Measurements from ENCODE around the gene TSC22D2. TPM values are rescaled to one million over a fixed set of nuclear protein-coding genes. Genes with fewer than 3 reads are reported as not detected.

Gene TSC22D2
- total RNA-seq, 2 donors from 2014 or later, result 20.2 to 20.9 TPM

GRCh38 chr3:150393745-150394144 is 14.4 kb upstream of the TSC22D2 start:
- Mint-ChIP-seq H3K27ac (no peak overlapping the region), H3K4me3 (no peak overlapping the region), H3K27me3 (ENCODE audit: low read depth) (peaks cover 6% of the 10 kb centered on the region), H3K9me3 (no peaks in the 10 kb centered on the region), H3K36me3 (ENCODE audit: insufficient read depth in 2 of 2) (no peaks in the 10 kb centered on the region), H3K4me1 (ENCODE audit: low read depth) (peaks cover 5% of the 10 kb centered on the region)
- ATAC-seq (replicated peaks in 1 of 2) (no peak), DNase-seq (no peak)

- H3K27me3 Mint-ChIP-seq (ENCODE audit: low read depth), result peaks cover 10% of the 10 kb centered on the region
- peaks cover 2% of the 10 kb centered on the region for H3K4me1 Mint-ChIP-seq (ENCODE audit: low read depth)
- H3K9me3 Mint-ChIP-seq, result no peaks in the 10 kb centered on the region
- no peak overlapping the region for H3K4me3 Mint-ChIP-seq
- ATAC-seq (replicated peaks in 1 of 2) (no peak), DNase-seq (no peak)
- no peaks in the 10 kb centered on the region for H3K36me3 Mint-ChIP-seq (ENCODE audit: insufficient read depth in 2 of 2)
- H3K27ac Mint-ChIP-seq, result no peak overlapping the region
Measured at GRCh38 chr3:150394606-150395005, 13.5 kb upstream of the TSC22D2 start.

GRCh38 chr3:150396491-150396890 is 11.6 kb upstream of the TSC22D2 start:
- DNase-seq (no peak), ATAC-seq (replicated peaks in 1 of 2) (no peak)
- Mint-ChIP-seq H3K36me3 (ENCODE audit: insufficient read depth in 2 of 2) (no peaks in the 10 kb centered on the region), H3K4me3 (no peak overlapping the region), H3K27ac (no peak overlapping the region), H3K27me3 (ENCODE audit: low read depth) (peaks cover 10% of the 10 kb centered on the region), H3K4me1 (ENCODE audit: low read depth) (no peaks in the 10 kb centered on the region), H3K9me3 (no peaks in the 10 kb centered on the region)

GRCh38 chr3:150396956-150397550 is 11.0 kb upstream of the TSC22D2 start:
- no peak overlapping the region for H3K4me3 Mint-ChIP-seq
- H3K9me3 Mint-ChIP-seq, result no peaks in the 10 kb centered on the region
- H3K27ac Mint-ChIP-seq, result no peak overlapping the region
- no peaks in the 10 kb centered on the region for H3K4me1 Mint-ChIP-seq (ENCODE audit: low read depth)
- no peaks in the 10 kb centered on the region for H3K36me3 Mint-ChIP-seq (ENCODE audit: insufficient read depth in 2 of 2)
- DNase-seq, result no peak
- no peak for ATAC-seq (replicated peaks in 1 of 2)
- peaks cover 10% of the 10 kb centered on the region for H3K27me3 Mint-ChIP-seq (ENCODE audit: low read depth)

- DNase-seq, result no peak
- H3K27ac Mint-ChIP-seq, result no peak overlapping the region
- no peaks in the 10 kb centered on the region for H3K36me3 Mint-ChIP-seq (ENCODE audit: insufficient read depth in 2 of 2)
- H3K27me3 Mint-ChIP-seq (ENCODE audit: low read depth), result peaks cover 10% of the 10 kb centered on the region
- ATAC-seq (replicated peaks in 1 of 2), result no peak
- no peaks in the 10 kb centered on the region for H3K9me3 Mint-ChIP-seq
- H3K4me1 Mint-ChIP-seq (ENCODE audit: low read depth), result no peaks in the 10 kb centered on the region
- no peak overlapping the region for H3K4me3 Mint-ChIP-seq
Measured at GRCh38 chr3:150399060-150399459, 9.0 kb upstream of the TSC22D2 start.

GRCh38 chr3:150401285-150401684 is 6.8 kb upstream of the TSC22D2 start:
- Mint-ChIP-seq H3K27ac (no peak overlapping the region), H3K36me3 (ENCODE audit: insufficient read depth in 2 of 2) (no peaks in the 10 kb centered on the region), H3K9me3 (no peaks in the 10 kb centered on the region), H3K4me3 (no peak overlapping the region), H3K27me3 (ENCODE audit: low read depth) (peaks cover 10% of the 10 kb centered on the region), H3K4me1 (ENCODE audit: low read depth) (peaks cover under 1% of the 10 kb centered on the region)
- no peak for ATAC-seq (replicated peaks in 1 of 2)
- no peak for DNase-seq

- Mint-ChIP-seq H3K4me1 (ENCODE audit: low read depth) (peaks cover 10% of the 10 kb centered on the region), H3K27me3 (ENCODE audit: low read depth) (peaks cover 10% of the 10 kb centered on the region), H3K27ac (no peak overlapping the region), H3K4me3 (no peak overlapping the region), H3K9me3 (no peaks in the 10 kb centered on the region), H3K36me3 (ENCODE audit: insufficient read depth in 2 of 2) (no peaks in the 10 kb centered on the region)
- DNase-seq (no peak), ATAC-seq (replicated peaks in 1 of 2) (no peak)
Measured at GRCh38 chr3:150402217-150402616, 5.9 kb upstream of the TSC22D2 start.

- Mint-ChIP-seq H3K27me3 (ENCODE audit: low read depth) (peaks cover 1% of the 10 kb centered on the region), H3K27ac (no peak overlapping the region), H3K9me3 (no peaks in the 10 kb centered on the region), H3K36me3 (ENCODE audit: insufficient read depth in 2 of 2) (peaks cover 0 to 2% of the 10 kb centered on the region in 2 donors), H3K4me1 (ENCODE audit: low read depth) (peaks cover 18% of the 10 kb centered on the region), H3K4me3 (no peak overlapping the region)
- DNase-seq, result no peak
- no peak for ATAC-seq (replicated peaks in 1 of 2)
Measured at GRCh38 chr3:150404023-150404422, 4.1 kb upstream of the TSC22D2 start.

GRCh38 chr3:150407051-150407807 is 869 bp upstream of the TSC22D2 start:
- H3K4me3 Mint-ChIP-seq, result peak overlapping the region; percentile 75 to 91
- no peaks in the 10 kb centered on the region for H3K9me3 Mint-ChIP-seq
- no peak for ATAC-seq (replicated peaks in 1 of 2)
- peaks cover 32% of the 10 kb centered on the region for H3K4me1 Mint-ChIP-seq (ENCODE audit: low read depth)
- H3K27me3 Mint-ChIP-seq (ENCODE audit: low read depth), result no peaks in the 10 kb centered on the region
- no peak for DNase-seq
- peak overlapping the region; percentile 96 for H3K27ac Mint-ChIP-seq
- peaks cover 7 to 12% of the 10 kb centered on the region in 2 donors for H3K36me3 Mint-ChIP-seq (ENCODE audit: insufficient read depth in 2 of 2)

- no peaks in the 10 kb centered on the region for H3K9me3 Mint-ChIP-seq
- peaks cover 38% of the 10 kb centered on the region for H3K4me1 Mint-ChIP-seq (ENCODE audit: low read depth)
- peak overlapping the region; percentile 75 to 91 for H3K4me3 Mint-ChIP-seq
- no peak for ATAC-seq (replicated peaks in 1 of 2)
- no peaks in the 10 kb centered on the region for H3K27me3 Mint-ChIP-seq (ENCODE audit: low read depth)
- no peak for DNase-seq
- H3K36me3 Mint-ChIP-seq (ENCODE audit: insufficient read depth in 2 of 2), result peaks cover 9 to 15% of the 10 kb centered on the region in 2 donors
- peak overlapping the region; percentile 96 for H3K27ac Mint-ChIP-seq
Measured at GRCh38 chr3:150407808-150408220, 284 bp upstream of the TSC22D2 start.

GRCh38 chr3:150409125-150409511 is 1.0 kb downstream of the TSC22D2 start:
- Mint-ChIP-seq H3K4me3 (peak overlapping the region; percentile 75 to 87), H3K9me3 (no peaks in the 10 kb centered on the region), H3K4me1 (ENCODE audit: low read depth) (peaks cover 51% of the 10 kb centered on the region), H3K27me3 (ENCODE audit: low read depth) (no peaks in the 10 kb centered on the region), H3K27ac (peak overlapping the region; percentile 86), H3K36me3 (ENCODE audit: insufficient read depth in 2 of 2) (peaks cover 9 to 17% of the 10 kb centered on the region in 2 donors)
- ATAC-seq (replicated peaks in 1 of 2) (peak in 1 of 2 donors; percentile 54), DNase-seq (no peak)

GRCh38 chr3:150409512-150410310 is 1.6 kb downstream of the TSC22D2 start:
- ATAC-seq (replicated peaks in 1 of 2) (peak; percentile 41 to 43), DNase-seq (peak; percentile 83 to 84)
- H3K4me1 Mint-ChIP-seq (ENCODE audit: low read depth), result peaks cover 57% of the 10 kb centered on the region
- no peaks in the 10 kb centered on the region for H3K27me3 Mint-ChIP-seq (ENCODE audit: low read depth)
- H3K27ac Mint-ChIP-seq, result peak overlapping the region; percentile 86
- peaks cover 9 to 17% of the 10 kb centered on the region in 2 donors for H3K36me3 Mint-ChIP-seq (ENCODE audit: insufficient read depth in 2 of 2)
- no peaks in the 10 kb centered on the region for H3K9me3 Mint-ChIP-seq
- peak overlapping the region; percentile 75 to 87 for H3K4me3 Mint-ChIP-seq
